ENCODE measurements around the gene GCSAM.

The GCSAM gene

DNA sequence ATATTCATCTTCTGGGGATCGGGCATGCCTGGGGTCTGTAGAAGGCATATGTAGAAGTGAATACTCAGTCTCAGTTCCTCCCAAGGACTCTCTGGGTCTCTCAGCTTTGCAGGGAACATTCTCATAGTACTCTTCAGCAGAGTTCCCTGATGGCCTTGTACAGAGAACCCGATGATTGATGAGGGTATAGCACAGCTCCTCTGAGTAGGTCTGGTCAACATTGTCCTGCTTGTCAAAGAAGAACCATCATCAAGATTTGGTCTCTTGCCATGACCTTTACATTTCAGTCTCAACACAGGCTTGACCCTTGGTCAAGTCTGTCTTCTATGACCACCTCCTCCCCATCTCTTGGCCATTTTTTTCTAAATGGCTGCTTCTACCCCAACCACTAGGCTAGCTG, 9.5 kb downstream of the GCSAM start:
- TF ChIP-seq, protein P1, sequence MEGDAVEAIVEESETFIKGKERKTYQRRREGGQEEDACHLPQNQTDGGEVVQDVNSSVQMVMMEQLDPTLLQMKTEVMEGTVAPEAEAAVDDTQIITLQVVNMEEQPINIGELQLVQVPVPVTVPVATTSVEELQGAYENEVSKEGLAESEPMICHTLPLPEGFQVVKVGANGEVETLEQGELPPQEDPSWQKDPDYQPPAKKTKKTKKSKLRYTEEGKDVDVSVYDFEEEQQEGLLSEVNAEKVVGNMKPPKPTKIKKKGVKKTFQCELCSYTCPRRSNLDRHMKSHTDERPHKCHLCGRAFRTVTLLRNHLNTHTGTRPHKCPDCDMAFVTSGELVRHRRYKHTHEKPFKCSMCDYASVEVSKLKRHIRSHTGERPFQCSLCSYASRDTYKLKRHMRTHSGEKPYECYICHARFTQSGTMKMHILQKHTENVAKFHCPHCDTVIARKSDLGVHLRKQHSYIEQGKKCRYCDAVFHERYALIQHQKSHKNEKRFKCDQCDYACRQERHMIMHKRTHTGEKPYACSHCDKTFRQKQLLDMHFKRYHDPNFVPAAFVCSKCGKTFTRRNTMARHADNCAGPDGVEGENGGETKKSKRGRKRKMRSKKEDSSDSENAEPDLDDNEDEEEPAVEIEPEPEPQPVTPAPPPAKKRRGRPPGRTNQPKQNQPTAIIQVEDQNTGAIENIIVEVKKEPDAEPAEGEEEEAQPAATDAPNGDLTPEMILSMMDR (IDR thresholded peaks at IDR 0.05; ENCODE audit: low read depth, low read length), result no peak
- no peaks in the 10 kb centered on the region for H3K27me3 ChIP-seq (ENCODE audit: insufficient read depth, low read depth, severe bottlenecking)
- no peak overlapping the region for H3K4me3 ChIP-seq (ENCODE audit: low read depth, low read length)
- DNase-seq, result no peak
- no peaks in the 10 kb centered on the region for H3K36me3 ChIP-seq
- H3K27ac ChIP-seq, result no peak overlapping the region
- H3K9me3 ChIP-seq (ENCODE audit: severe bottlenecking), result no peaks in the 10 kb centered on the region

GRCh38 chr3:112122870-112123269, 10.2 kb downstream of the GCSAM start:
- Histone ChIP-seq H3K27me3 (ENCODE audit: insufficient read depth, low read depth, severe bottlenecking) (no peaks in the 10 kb centered on the region), H3K36me3 (no peaks in the 10 kb centered on the region), H3K4me3 (ENCODE audit: low read depth, low read length) (no peak overlapping the region), H3K27ac (no peak overlapping the region), H3K9me3 (ENCODE audit: severe bottlenecking) (no peaks in the 10 kb centered on the region)
- TF ChIP-seq, protein P1 (IDR thresholded peaks at IDR 0.05; ENCODE audit: low read depth, low read length), result no peak
- no peak for DNase-seq

GRCh38 chr3:112121577-112122547, 11.2 kb downstream of the GCSAM start:
- Histone ChIP-seq H3K36me3 (no peaks in the 10 kb centered on the region), H3K9me3 (ENCODE audit: severe bottlenecking) (no peaks in the 10 kb centered on the region), H3K27ac (no peak overlapping the region), H3K27me3 (ENCODE audit: insufficient read depth, low read depth, severe bottlenecking) (no peaks in the 10 kb centered on the region), H3K4me3 (ENCODE audit: low read depth, low read length) (no peak overlapping the region)
- TF ChIP-seq, protein P1 (IDR thresholded peaks at IDR 0.05; ENCODE audit: low read depth, low read length), result no peak
- no peak for DNase-seq

GRCh38 chr3:112119962-112120836, 12.8 kb downstream of the GCSAM start:
- no peak for DNase-seq
- TF ChIP-seq, protein P1 (IDR thresholded peaks at IDR 0.05; ENCODE audit: low read depth, low read length), result no peak

DNA sequence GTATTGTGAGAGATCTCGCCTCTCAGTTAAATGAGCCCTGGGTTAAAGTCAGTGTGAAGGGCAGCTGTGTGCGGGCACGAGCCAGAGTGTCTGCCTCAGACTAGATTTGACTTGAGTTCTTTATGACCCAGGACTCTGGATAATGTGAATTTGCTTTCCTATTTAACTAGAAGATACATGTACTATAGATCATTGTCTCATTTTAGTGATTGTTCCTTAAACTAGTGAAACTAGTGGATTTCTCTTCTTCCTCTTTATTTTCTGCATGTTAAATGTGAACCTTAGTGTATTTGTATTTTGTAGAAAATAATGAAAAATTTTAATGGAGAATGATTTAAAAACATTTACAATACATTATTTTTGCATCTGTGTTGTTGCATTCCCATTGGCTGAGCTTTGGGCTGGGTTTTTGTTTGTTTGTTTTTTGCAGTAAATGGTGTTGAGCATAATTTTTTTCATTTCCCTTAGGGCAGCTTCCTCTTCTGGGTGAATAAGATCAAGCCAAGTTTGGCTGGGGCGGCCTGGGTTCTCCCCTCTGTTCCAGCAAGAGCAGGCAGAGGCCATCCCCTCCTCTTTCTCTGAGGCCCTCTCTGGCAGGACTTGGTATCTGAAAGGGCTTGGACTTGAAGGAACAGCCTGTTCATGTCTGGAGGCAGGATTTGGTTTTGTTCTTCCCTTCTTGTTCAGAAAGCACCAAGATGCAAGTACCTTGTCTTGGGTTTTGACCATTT, 15.0 kb downstream of the GCSAM start:
- H3K9me3 ChIP-seq (ENCODE audit: severe bottlenecking), result no peaks in the 10 kb centered on the region
- TF ChIP-seq, protein P1 (IDR thresholded peaks at IDR 0.05; ENCODE audit: low read depth, low read length), result no peak
- H3K27ac ChIP-seq, result no peak overlapping the region
- no peaks in the 10 kb centered on the region for H3K27me3 ChIP-seq (ENCODE audit: insufficient read depth, low read depth, severe bottlenecking)
- no peak overlapping the region for H3K4me3 ChIP-seq (ENCODE audit: low read depth, low read length)
- peak; percentile 16 for DNase-seq
- H3K36me3 ChIP-seq, result no peaks in the 10 kb centered on the region

More at GRCh38 chr3:112119962-112120836, 12.8 kb downstream of the GCSAM start:
- H3K27ac ChIP-seq, result no peak overlapping the region
- H3K27me3 ChIP-seq (ENCODE audit: insufficient read depth, low read depth, severe bottlenecking), result no peaks in the 10 kb centered on the region
- H3K4me3 ChIP-seq (ENCODE audit: low read depth, low read length), result no peak overlapping the region
- no peaks in the 10 kb centered on the region for H3K9me3 ChIP-seq (ENCODE audit: severe bottlenecking)
- H3K36me3 ChIP-seq, result no peaks in the 10 kb centered on the region
